Glutamatergic neuron (in vitro differentiated cells): ENCODE results near the gene SPOCK1. TPM values are rescaled to one million over a fixed set of nuclear protein-coding genes. Genes with fewer than 3 reads are reported as not detected.

Experiments
- DNase-seq: peaks from one replicate; pipeline ENCODE4 v3.0.0; 2022
- H3K27ac Mint-ChIP-seq: one replicate; pipeline ENCODE4 v1.8.0; 2020; ENCODE audit warnings: mild to moderate bottlenecking, mixed read lengths, inconsistent platforms; ENCODE audit not compliant: unreplicated experiment
- H3K27me3 Mint-ChIP-seq: one replicate; pipeline ENCODE4 v1.8.0; 2020; ENCODE audit warnings: mild to moderate bottlenecking, moderate library complexity, mixed read lengths, inconsistent platforms; ENCODE audit not compliant: unreplicated experiment
- H3K36me3 Mint-ChIP-seq: one replicate; pipeline ENCODE4 v1.8.0; 2020; ENCODE audit warnings: mild to moderate bottlenecking, mixed read lengths, inconsistent platforms; ENCODE audit not compliant: unreplicated experiment
- H3K4me1 Mint-ChIP-seq: one replicate; pipeline ENCODE4 v1.8.0; 2020; ENCODE audit warnings: mild to moderate bottlenecking, low read depth, mixed read lengths, inconsistent platforms; ENCODE audit not compliant: unreplicated experiment
- H3K4me3 Mint-ChIP-seq: one replicate; pipeline ENCODE4 v1.8.0; 2020; ENCODE audit warnings: mild to moderate bottlenecking, mixed read lengths, inconsistent platforms; ENCODE audit not compliant: unreplicated experiment
- H3K9me3 Mint-ChIP-seq: one replicate; pipeline ENCODE4 v1.8.0; 2020; ENCODE audit warnings: mild to moderate bottlenecking, moderate library complexity, mixed read lengths, inconsistent platforms; ENCODE audit not compliant: unreplicated experiment
- CTCF ChIP-seq: fragments of 200-600 bp; sonication (generic); IDR thresholded peaks from one replicate; pipeline ENCODE4 v1.5.0; 2021; ENCODE audit not compliant: partially characterized antibody, unreplicated experiment
- total RNA-seq: library from RNA; stranded (reverse); fragmentation: NEBNext Ultra II Directional; extraction: Animal tissue kit (Norgen Biotek cat#: 25700); gene quantifications from one replicate; pipeline ENCODE4 v1.2.1, GENCODE V29; 2021; ENCODE audit not compliant: unreplicated experiment

The SPOCK1 gene
- total RNA-seq, 1 donor from 2014 or later: 25.4 TPM

DNA sequence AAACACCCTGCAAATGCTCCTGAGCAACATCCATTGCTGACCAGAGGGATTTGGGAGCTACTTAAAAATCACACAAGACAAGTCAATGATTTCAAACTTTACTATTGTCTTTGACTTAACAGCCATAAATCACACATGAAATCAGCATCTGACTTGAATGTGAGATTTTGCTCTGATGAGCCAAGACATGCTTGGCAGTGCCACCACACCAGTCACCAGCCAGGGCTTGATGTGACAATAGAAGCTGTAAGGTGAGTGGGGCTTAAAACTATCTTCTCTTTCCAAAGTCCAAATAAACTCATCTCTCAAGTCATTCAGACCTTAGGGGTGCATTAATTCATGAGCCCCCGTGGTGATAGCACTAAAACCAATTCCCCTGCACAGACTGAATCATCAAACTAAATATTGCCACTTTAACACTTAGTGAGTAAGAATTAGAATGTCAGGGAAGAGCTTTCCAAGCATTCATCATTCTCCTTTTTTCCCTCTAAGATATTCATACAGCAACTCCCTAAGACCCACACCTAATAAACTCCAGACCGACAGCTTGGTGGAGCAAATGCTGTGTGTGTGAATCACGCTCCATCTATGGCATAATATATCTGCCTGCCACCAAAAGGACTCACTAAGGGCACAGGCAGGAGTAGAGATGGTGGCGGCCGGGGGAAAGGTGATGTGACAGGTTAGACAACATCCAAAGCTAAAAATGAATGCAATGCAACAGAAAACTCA lies 119.4 kb downstream of the SPOCK1 start:
- Mint-ChIP-seq H3K27me3 (no peaks in the 10 kb centered on the region), H3K27ac (no peak overlapping the region), H3K9me3 (peaks cover 7% of the 10 kb centered on the region), H3K4me1 (no peaks in the 10 kb centered on the region), H3K4me3 (no peak overlapping the region), H3K36me3 (peaks cover 20% of the 10 kb centered on the region)
- no peak for DNase-seq
- TF ChIP-seq CTCF: no peak

DNA sequence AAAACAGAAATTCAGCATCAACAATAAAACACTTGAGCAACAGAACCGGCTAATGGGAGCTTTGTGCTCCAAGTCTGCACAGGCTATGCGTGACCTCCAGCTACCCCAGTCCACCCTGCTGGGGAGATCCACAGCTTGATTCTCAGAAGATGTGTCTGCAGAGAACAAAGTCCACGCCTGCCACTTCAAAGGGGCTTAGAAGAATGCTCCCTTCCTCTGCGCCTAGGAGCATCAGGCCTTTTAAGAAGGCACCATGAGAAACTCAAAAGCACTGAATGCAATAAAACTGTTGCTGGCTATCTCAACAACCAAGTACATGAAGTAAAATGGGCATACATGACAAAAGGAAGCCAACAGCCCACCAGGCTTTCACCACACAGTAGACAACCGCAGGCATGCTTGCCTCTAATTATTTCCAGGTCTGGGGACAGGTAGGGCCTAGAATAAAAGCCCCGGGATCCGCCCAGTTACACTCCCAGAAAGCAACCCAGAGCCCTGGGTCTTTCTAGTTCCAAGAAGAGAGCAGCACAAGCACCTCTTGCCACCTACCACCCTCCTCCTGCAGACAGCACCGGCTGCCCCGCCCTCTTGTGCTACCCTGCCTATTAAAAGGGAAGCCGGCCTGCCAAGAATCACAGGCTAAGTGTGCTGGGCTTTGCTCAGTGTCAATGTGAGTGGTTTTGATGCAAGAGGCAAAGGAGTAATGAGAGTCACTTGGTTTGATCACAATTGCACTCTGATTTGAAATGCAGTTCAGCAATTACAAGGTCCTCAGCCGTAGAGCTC lies 123.2 kb downstream of the SPOCK1 start:
- peaks cover 7% of the 10 kb centered on the region for H3K4me1 Mint-ChIP-seq
- H3K4me3 Mint-ChIP-seq: no peak overlapping the region
- H3K9me3 Mint-ChIP-seq: peaks cover 2% of the 10 kb centered on the region
- H3K36me3 Mint-ChIP-seq: no peaks in the 10 kb centered on the region
- no peaks in the 10 kb centered on the region for H3K27me3 Mint-ChIP-seq
- TF ChIP-seq CTCF: no peak
- no peak overlapping the region for H3K27ac Mint-ChIP-seq
- DNase-seq: no peak

DNA sequence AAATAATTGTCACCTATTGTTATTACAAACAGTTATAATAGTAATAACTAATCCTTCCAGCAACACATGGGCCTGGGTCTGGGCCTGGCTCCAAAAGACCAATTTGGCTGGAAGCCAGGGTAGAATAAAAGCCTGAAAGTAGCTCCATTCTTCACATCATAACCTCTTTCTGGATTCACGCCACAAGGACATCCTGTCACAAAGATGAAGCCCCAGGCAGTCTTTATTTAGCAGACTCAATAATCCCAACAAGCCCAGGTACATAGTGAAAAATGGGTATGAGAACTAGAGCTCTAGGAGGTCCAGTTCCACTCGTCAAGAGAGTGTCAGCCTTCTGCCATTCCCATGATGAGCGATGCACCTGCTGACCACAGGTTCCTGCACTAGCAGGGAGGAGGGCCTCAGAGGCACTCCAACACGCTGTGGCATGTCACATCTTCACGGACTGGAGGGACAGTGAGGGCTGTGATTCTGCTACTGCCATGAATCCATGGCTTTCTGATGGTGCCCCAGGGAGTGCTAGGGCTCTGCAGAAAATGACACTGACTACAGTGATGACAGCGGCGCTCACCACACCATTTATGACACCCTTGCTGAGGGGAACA lies 124.9 kb downstream of the SPOCK1 start:
- DNase-seq: no peak
- peaks cover 13% of the 10 kb centered on the region for H3K4me1 Mint-ChIP-seq
- H3K27ac Mint-ChIP-seq: no peak overlapping the region
- no peak overlapping the region for H3K4me3 Mint-ChIP-seq
- no peaks in the 10 kb centered on the region for H3K9me3 Mint-ChIP-seq
- H3K36me3 Mint-ChIP-seq: no peaks in the 10 kb centered on the region
- no peak for TF ChIP-seq CTCF
- H3K27me3 Mint-ChIP-seq: peaks cover 2% of the 10 kb centered on the region

GRCh38 chr5:137372773-137373160 lies 126.4 kb downstream of the SPOCK1 start:
- Mint-ChIP-seq H3K9me3 (no peaks in the 10 kb centered on the region), H3K36me3 (no peaks in the 10 kb centered on the region), H3K27ac (no peak overlapping the region), H3K4me3 (no peak overlapping the region), H3K27me3 (peaks cover 2% of the 10 kb centered on the region), H3K4me1 (peaks cover 13% of the 10 kb centered on the region)
- no peak for DNase-seq
- TF ChIP-seq CTCF: no peak
